ENCODE measurements around the gene KIF1B.

GRCh38 chr1:10210841-10211804 is 753 bp downstream of the KIF1B start:
- TF ChIP-seq CTCF (conservative IDR thresholded peaks at IDR 0.05) = no peak
- TF ChIP-seq EZH2 (IDR thresholded peaks at IDR 0.05; ENCODE audit: low read depth) = no peak
